Inflammatory macrophage (primary cell): Measurements from ENCODE around the gene ACSS2.

Experiments
- DNase-seq, 2 donors: peaks; one replicate each; pipeline ENCODE4 v3.0.0-alpha.2; 2020 to 2022

ACSS2 gene

DNA sequence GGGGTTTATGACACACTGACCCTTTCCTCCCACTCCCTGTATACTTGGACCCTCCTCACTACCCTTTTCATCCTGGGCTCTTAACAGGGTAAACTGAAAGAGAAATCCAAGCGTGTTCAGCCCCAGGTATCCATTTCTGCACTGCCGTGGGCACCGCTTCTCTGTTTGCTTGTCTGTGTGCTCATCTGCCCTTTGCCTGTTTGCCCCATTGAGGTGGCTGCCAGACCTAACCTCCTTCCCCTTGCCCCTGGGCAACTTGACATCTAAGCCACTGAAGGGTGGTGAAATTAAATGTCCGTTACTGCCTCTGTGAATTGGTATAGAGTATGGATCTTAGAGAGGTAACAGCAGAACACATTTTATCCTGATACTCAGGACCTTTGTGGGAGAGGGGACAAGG is 38.7 kb downstream of the ACSS2 start:
- DNase-seq: no peak

DNA sequence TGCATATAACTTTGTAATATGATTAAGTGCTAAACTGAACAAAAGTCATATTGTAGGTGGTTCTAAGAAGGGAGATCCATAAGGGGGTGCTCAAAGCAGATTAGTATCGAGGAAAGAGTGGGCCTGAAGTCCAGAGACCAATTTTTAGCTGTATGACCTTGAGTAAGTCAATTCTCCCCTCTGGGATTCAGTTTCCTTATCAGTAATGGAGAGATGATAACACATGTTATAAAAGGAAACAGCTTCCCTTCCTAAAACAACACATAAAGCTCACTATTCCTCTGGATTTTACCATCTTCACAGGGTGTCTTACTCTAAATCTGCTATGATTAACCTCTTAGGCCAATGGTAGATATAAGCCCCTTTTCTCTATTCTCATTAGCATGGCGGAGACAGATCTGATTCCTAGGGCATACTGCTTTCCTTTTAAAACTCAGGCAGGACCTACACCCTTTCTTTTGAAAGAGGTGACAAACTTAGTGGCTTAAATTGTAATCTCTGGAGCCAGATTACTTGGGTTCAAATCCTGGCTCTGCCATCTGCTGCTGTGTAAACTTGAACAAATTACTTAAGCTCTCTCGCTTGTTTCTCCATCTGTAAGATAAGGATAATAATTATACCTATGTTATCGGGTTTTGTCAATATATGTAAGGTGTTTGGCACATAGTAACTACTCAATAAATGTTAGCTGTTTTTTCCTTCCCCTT is 39.5 kb downstream of the ACSS2 start:
- DNase-seq: no peak

DNA sequence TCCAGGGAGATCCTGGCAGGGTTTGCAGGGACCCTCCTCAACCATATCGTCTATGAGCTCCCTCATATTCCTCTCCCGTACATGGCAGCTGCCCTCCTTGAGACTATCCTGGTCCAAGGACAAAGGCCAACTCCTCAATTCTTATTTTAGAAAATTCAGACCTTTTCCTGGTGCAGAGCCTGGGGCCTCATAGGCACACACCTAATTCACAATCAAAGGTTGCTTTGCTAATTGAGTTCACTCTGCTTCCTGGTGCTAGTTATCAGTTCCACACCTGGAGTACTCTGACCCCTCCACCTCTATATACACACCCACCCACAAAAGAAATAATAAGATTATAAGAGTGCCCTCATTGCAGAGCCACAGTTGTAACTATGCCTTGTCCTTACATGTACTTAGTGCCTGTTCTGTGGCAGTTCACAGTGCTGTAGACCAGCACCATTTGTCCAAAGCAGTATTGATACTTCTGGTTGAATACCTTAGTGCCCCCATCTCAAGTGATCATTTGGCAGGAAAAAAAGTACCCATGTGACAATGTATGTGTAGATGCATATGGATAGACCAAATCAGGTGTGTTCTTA is 40.5 kb downstream of the ACSS2 start:
- no peak for DNase-seq

DNA sequence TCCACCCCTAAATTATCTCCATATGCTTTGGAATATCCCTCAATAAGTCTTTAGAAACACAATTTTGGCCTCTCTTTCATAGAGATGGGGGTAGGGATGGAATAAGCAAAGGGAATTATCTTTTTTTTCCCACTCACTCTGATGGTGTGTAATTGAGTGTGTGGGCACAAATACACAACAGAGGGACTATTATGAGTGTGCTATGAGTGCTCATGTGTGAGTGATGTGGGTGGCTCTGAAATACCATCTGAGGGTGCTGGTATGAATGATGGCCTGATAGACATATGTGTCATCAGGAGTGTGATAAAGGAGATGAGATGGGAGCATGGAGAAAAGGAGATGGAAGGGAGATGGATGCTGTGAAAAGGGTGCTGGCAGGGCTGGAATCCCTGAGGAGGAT is 43.6 kb downstream of the ACSS2 start:
- DNase-seq: no peak

DNA sequence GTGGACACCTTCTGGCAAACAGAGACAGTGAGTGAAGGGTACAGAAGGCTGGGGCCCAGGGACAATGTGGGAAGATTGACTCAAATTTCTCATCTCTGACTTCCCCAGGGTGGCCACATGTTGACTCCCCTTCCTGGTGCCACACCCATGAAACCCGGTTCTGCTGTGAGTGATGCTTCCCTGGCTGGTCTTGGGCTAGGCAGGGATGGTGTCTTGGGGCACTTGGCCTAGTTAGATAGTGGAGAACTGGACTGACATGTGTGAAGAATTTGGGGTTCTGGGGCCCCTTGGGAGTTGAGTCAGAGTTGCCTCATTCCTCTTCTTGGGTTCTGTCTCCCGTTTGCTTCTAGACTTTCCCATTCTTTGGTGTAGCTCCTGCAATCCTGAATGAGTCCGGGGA is 45.0 kb downstream of the ACSS2 start:
- DNase-seq: no peak

DNA sequence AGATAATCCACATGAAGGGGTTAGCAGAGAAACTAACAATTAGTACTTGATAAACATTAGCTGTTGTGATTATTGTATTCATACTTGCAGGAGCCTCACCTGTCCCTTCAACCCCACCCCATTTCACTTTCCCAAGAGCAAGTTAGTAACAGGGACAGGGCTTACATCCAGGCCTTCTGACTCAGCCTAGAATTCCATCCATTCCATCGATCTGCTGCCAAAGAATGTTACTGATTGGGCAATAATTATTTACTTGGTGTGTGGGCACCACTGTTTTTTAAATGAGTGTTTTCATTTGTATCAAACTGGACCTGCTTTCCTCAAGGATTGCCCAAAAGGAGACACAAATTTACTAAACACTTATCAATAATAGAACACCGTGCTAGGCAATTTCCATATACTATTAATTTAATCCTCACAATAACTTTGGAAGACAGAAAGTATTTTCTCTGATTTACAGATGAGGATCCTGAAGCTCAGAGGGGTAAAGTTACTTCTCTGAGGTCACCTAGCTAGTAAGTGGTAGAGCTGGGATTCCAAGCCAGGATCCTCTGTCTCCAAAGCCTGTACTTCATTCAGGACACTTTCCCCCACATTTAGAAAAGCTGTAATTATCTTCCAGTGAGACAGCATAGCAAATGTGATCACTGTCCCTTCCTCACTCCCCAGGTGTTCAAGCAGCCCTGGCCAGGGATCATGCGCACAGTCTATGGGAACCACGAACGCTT is 46.4 kb downstream of the ACSS2 start:
- no peak for DNase-seq

DNA sequence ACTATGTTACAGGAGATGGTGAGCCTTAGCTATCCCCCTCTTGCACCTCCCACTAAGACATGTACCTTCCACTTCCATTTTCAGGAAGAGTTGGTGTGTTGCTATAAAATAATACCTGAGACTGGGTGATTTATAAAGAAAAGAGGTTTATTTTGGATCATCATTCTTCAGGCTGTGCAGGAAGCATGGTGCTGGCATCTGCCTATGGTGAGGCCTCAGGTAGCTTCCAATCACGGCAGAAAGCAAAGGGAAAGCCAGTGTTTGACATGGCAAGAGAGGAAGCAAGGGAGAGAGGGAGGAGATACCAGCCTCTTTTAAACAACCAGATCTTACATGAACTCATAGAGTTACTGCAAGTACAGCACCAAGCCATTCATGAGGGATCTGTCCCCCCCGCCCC is 47.0 kb downstream of the ACSS2 start:
- no peak for DNase-seq

DNA sequence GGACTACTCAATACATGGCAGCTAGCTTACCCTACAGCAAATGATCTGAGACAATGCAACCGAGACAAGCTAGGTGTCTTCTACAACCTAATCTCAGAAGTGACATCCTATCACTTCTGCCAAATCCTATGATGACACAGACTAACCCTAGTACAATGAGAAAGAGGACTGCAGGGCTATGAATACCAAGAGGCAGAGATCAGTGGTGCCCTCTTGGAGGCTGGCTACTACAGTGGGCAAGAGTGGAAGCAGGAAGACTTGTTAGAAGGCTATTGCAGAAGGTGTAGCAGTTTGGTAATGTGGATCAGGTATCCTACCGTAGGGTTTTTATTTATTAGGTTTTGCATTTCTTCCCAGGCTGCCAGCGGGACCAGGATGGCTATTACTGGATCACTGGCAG is 48.9 kb downstream of the ACSS2 start:
- no peak for DNase-seq

DNA sequence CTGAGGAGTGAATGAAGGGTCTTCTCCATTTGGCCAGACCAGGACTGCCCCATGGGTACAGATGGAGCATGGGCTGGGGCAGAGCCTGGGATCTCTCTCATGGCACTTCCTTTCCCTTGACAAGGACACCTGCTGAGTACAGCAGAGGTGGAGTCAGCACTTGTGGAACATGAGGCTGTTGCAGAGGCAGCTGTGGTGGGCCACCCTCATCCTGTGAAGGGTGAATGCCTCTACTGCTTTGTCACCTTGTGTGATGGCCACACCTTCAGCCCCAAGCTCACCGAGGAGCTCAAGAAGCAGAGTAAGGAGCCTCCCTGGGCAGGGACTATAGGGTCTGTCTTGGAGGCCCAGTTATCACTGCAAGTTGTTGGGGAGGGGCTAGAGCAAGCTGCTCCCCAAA is 49.6 kb downstream of the ACSS2 start:
- DNase-seq: no peak

DNA sequence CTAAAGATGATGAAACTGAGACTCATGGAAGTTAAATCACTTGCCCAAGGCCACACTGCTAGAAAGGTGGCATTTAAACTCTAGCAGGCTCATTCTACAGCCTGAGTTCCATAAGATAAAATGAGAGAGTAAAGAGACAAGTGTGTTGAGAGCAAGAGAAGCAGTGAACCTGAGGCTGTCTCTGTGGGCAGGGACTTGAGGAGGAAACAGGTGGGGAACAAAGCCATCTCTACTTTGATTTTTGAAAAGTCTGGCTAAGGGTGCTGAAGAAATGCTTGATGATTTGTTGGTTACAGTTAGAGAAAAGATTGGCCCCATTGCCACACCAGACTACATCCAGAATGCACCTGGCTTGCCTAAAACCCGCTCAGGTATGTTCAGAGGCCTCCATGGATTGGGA is 50.2 kb downstream of the ACSS2 start:
- DNase-seq: no peak

DNA sequence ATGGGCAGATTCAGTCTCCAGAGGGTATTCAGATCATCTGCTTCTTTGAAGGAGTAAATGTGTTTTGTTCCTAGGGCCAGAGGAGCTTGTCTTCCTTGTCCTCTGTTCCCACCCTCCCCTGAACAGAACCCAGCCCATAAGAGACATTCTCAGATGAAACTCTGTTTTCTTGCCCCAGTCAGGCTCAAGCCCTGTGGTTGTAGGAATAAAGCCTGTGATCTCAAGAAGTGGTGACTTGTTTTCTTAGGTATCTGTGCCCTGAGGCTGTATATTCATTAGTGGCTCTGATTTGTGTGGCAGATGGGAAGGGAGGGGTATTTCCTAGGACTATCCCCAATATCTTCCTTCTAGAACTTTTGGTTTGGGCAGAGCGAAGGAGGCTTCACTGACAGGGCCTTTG is 51.3 kb downstream of the ACSS2 start:
- no peak for DNase-seq

DNA sequence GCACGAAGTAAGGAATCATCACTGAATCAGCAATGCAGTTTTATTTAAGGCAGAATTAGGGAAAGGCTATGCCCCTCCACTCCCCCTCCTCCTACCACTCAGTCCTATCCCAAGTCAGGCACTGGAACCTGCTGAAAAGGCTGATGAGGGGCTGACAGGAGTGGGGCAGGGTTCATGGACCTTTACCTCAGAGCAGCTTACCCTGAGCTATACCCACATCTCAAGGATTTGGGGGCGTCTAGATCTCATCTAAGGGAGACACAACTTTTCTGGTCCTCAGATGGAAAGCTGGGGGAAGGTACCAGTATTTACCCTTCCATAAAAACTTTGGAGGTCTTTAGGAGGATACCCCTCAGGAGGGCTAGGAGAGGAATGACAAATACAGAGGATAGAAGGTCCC is 52.0 kb downstream of the ACSS2 start:
- no peak for DNase-seq

DNA sequence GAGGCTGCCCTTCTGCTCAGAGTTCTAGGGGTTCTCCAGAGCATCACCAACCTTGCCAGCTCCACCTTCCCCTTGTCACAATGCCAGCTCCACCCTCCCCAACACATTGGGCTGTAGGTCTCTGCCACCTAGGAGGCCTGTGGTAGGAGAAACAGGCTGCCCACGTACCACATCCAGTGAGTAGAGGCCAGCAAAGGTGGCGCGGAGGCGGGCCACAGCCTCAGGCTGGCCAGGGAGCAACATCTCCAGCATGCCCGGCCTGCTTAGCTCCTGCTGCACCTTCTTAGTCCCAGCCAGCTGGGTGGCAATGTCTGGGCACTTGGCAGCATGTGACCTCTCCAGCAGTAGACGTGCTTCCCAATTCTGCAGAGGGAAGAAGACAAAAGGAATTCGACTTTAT is 55.4 kb downstream of the ACSS2 start:
- no peak for DNase-seq

- DNase-seq: peak; percentile 84 to 86
These were observed 62.2 kb downstream of the ACSS2 start for GRCh38 chr20:34938466-34939163.

DNA sequence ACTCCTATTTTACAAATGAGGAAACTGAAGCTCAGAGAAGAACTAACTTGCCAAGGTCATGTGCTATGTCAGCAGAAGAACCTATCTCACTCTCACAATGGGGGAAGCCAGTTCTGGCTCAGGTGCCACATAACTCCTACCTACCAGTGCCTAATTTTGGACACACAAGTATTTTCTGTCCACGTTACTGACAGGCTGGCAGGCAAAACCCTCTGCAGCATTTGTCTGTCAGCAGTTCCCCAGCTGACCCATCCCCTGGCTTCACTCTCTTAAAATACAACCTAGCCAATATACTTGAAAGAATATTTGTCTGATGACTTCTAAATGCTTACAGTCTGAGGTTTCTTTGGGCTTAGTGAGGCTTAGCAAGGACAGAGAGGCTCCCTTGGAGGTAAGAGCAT is 63.7 kb downstream of the ACSS2 start:
- DNase-seq: peak; percentile 33 to 48

DNA sequence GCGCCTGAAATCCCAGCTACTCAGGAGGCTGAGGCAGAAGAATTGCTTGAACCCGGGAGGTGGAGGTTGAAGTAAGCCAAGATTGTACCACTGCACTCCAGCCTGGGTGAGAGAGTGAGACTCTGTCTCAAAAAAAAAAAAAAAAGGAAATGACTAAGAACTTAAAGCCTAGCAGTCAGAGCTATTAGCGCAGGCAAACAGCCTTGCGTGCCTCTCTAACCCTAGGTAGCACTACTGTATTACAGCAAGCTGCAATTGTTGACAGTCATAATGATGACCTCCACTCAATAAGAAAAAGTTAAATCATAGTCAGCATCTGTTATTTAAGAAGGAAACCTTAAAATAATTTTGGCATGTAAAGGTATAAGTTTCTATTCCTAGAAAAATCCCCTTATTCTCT is 64.8 kb downstream of the ACSS2 start:
- DNase-seq: peak; percentile 58 to 74

GRCh38 chr20:34942301-34942700 is 65.9 kb downstream of the ACSS2 start:
- no peak for DNase-seq

- no peak for DNase-seq
These were observed 67.6 kb downstream of the ACSS2 start for GRCh38 chr20:34943808-34944567.

- no peak for DNase-seq
These were observed 69.1 kb downstream of the ACSS2 start for GRCh38 chr20:34945315-34946077.

DNA sequence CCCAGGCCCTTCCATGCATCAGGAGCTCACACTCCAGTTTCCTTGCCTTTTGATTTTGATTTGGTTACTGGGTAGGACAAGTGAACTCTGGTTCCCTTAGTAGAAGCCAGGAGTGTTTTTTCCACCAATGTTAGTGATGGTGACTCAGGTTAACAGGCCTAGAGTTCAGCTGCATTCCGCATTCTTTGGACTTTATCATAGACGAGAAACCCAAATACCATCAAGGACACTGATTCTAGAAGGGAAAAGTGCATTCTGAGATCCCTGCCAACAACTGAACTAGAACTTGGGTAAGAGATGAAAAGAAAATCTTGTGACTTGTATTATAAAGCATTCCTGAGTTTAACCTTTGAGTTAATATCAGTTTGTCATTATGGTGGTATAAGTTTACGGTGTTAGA is 70.2 kb downstream of the ACSS2 start:
- DNase-seq: no peak

- no peak for DNase-seq
These were observed 70.9 kb downstream of the ACSS2 start for GRCh38 chr20:34947336-34947735.

GRCh38 chr20:34948030-34948429 is 71.6 kb downstream of the ACSS2 start:
- DNase-seq: peak in 1 of 2 donors; percentile 30
